HG03135 (cell line): ENCODE data around the gene ZNF35.

Experiments
- ATAC-seq: cut with Tn5 transposase; IDR thresholded peaks from one replicate; pipeline ENCODE4 v1.9.1; 2021; ENCODE audit warnings: mild to moderate bottlenecking, moderate library complexity; ENCODE audit not compliant: unreplicated experiment

The ZNF35 gene

GRCh38 chr3:44682182-44682896 is 33.8 kb downstream of the ZNF35 start:
- no peak for ATAC-seq

- ATAC-seq: peak; percentile 70
Measured at GRCh38 chr3:44685128-44685800, 36.7 kb downstream of the ZNF35 start.

DNA sequence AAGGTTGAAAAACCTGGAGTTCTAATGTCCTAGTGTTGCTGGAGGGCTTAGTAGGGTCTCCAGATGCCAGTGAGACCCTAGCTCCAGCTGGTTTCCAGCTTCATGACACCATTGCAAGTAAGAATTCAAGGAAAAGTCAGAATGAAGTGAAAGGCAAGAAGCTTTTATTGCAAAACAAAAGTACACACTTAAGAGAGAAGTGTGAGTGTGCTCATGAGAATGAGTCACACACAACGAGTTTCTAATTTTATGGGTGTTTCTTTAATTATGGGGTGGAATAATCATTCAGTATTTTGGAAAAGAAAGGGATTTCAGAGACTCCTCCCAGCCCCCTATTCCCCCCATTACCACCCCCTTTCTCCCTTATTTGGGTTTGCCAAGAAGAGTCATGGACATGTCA is 39.4 kb downstream of the ZNF35 start:
- no peak for ATAC-seq
